GM21825 (cell line): Measurements from ENCODE around the gene TGFB1I1.
"Not testable (repeated sequence)": the region's sequence is repeated elsewhere in the genome, so short reads cannot be mapped to it uniquely, and the experiment has no call there.

Experiments
- ATAC-seq: cut with Tn5 transposase; IDR thresholded peaks from one replicate; pipeline ENCODE4 v1.9.1; 2021; ENCODE audit warnings: mild to moderate bottlenecking, moderate library complexity; ENCODE audit not compliant: unreplicated experiment

The TGFB1I1 gene

DNA sequence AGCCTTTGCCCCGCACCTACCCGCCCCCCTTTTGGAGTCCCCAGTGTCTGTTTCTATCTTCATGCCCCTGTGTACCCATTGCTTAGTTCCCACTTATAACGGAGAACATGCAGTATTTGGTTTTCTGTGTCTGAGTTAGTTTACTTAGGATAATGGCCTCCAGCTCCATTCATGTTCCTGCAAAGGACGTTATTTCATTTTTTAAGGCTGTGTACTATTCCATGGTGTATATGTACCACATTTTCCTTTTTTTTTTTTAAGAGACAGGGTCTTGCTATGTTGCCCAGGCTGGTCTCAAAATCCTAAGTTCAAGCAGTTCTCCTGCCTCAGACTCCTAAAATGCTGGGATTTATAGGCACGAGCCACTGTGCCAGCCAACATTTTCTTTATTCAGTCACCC is 4.1 kb upstream of the TGFB1I1 start:
- no peak for ATAC-seq

DNA sequence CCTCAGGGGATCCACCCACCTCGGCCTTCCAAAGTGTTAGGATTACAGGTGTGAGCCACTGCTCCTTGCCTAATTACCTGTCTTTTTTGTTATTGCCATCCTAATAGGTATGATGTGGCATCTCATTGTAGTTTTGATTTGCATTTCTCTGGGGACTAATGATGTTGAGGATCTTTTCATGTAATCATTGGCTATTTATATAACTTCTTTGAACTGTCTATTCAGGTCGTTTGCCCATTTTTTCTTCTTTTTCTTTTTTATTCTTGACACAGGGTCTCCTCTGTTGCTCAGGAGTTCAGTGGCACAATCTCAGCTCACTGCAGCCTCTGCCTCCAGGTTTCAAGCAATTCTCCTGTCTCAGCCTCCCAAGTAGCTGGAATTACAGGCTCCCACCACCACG is 1.3 kb upstream of the TGFB1I1 start:
- ATAC-seq: no peak

DNA sequence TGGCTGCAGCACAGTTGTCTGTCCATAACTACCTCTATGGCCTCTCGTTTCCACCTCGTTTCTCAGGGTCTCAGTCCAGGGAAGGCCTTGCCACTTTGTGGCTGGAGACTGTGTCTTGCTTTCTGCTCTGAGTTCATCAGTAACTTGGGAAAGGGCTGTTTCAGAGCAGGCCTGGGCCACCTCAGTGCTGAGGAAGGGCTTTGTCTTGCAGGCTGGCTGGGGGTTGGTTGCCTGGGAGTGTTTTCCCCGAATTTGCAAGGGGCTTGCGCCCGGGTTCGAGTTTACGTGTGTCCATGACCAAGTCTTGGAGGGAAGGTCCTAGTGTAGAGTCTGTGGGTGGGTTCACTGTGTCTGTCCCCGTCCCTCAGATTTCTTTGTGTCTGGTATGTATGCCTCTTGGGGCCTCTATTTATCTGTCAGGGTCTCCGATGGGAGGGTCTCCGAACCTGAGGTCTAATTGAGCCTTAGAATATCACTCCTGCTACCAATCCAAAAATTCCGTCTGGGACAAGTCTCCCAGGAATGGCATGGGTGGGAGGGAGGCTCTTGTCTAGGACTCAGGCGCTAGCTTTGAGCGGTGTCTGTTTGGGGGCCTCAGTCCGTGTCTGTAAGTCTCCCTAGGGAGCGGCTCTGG is 594 bp upstream of the TGFB1I1 start:
- ATAC-seq: no peak

DNA sequence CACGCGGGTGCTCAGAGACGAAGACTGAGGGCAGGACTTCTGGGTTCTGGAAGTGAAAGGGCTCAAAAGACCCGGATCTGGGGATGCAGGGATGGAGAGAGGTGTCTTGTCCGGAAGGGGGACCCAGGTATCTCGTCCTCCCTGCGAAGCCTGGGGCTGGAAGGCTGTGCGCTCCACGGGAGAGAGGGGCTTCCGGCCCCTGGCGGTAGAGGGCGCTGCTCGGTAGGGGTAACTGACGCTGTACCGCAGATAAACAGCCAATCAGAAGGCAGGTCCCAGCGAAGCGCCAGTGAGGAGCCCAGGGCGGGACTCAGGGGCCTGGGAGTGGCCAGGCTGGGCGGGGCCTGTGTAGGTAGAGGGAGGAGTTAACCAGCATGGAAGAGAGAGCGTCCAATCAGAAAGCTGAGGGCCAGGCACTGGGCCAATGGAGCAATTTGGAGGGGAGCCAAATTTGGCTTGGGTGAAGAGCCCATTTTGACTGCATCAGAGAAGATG is 804 bp downstream of the TGFB1I1 start:
- ATAC-seq: no peak

DNA sequence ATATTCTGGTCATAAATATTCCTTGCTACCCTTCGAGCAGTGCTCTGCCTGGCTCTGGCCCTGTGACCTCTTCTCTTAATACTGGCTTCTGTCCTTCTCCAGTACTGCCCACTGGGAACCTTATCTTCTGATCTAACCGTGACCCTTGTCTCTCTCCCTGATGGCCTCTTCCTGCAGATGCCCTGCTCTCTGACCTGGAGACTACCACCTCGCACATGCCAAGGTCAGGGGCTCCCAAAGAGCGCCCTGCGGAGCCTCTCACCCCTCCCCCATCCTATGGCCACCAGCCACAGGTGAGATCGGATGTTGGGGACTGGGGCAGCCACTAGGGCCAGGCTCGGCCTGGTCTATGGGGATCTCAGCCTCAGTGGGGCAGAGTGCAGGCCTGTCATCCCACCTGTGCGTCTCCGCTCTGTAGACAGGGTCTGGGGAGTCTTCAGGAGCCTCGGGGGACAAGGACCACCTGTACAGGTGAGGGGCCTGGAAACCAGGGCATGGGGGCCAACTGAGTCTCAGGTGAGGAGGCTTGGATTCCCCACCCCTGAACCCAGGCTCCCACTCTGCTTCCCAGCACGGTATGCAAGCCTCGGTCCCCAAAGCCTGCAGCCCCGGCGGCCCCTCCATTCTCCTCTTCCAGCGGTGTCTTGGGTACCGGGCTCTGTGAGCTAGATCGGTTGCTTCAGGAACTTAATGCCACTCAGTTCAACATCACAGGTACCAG is 1.5 kb downstream of the TGFB1I1 start:
- no peak for ATAC-seq

DNA sequence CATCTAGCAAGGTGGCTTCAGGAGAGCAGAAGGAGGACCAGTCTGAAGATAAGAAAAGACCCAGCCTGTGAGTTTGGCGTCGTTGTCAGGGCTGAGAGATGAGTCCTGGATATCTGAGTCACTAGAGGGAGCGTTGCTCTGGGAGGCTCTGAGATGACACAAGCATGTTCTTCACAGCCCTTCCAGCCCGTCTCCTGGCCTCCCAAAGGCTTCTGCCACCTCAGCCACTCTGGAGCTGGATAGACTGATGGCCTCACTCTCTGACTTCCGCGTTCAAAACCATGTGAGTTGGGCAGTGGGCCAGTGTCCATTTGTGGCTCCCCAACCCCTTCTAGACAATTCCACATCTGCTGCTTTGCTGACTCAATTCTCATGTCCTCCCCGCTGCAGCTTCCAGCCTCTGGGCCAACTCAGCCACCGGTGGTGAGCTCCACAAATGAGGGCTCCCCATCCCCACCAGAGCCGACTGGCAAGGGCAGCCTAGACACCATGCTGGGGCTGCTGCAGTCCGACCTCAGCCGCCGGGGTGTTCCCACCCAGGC is 2.3 kb downstream of the TGFB1I1 start:
- no peak for ATAC-seq

DNA sequence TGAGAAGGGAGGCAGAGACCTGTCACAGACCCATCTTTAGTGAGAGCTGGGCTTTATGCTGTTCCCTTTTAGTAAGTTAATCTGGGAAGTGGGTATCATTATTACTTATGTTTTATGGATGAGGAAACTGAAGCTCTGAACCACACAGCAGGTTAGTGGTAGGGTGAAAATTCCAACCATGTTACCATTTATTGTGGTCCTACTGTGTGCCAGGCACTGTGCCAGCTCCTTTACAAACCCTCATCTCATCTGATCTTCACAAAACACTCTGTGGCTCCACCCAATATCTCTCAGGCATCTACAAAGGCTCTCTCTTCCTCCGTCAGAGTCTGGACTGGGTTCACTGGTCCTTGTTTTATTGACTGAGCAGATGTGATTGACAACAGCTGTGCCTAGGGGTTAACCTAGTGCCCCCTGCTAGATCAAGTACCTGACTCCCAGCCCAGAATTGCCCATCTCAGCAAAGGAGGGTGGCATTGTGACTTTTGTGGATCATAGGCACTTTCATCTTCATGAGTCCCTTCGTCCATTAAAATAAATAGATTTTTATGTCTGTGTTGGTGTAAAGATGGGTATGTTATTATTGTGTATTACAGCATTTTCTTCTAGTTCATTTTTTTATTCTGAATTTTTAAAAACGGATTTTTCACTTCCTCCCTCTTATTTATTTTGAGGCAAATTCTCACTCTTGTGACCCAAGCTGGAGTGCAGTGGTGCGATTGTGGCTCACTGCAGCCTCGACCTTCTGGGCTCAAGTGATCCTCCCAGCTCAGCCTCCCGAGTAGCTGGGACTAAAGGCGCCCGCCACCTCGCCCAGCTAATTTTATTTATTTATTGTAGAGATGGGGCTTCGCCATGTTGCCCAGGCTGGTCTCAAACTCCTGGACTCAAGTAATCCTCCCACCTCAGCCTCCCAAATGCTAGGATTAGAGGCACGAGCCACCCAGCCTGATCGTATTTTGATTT is 3.1 kb downstream of the TGFB1I1 start:
- ATAC-seq: no peak

DNA sequence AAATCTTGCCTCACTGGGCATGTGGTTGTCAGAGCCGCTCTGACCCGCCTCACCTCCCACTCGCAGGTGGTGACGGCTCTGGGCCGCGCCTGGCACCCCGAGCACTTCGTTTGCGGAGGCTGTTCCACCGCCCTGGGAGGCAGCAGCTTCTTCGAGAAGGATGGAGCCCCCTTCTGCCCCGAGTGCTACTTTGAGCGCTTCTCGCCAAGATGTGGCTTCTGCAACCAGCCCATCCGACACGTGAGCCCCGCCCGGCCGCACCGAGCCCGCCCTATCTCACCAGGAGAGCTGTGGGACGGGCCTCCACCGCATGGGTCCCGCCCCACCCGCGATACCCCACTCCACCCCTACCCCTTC is 4.0 kb downstream of the TGFB1I1 start:
- ATAC-seq: no peak

DNA sequence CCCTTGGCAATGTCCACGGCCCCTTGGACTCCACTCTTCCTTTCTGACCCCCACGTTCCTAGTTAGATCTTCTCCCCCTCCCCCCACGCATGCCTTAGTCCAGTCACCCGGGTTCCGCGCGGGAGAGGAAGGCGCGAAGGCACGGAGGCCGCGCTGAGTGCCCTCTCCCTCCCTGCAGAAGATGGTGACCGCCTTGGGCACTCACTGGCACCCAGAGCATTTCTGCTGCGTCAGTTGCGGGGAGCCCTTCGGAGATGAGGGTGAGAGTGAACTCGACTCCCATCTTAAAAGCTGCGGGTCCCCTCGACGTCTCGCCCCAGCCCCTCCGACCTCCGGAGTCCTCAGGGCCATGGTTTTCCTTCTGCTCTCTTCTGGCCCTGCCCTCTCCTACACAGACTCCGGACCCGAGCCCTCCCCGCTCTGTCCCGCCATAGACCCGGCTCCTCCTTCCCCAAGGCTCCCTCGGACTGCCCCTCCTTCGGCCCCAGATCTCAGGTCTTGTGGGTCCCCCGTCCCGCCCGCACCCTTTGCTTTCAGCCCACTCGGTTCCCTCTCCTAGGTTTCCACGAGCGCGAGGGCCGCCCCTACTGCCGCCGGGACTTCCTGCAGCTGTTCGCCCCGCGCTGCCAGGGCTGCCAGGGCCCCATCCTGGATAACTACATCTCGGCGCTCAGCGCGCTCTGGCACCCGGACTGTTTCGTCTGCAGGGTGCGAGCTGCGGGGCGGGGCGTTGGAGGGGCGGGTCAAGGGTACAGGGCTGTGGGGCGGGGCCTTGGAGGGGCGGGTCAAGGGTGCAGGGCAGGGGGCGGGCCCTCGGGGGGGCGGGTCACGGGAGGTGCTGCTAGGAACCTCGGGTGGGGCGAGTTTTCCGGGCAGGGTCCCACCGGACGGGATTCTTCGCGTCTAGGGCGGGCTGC is 4.6 kb downstream of the TGFB1I1 start:
- ATAC-seq: peak; percentile 77

DNA sequence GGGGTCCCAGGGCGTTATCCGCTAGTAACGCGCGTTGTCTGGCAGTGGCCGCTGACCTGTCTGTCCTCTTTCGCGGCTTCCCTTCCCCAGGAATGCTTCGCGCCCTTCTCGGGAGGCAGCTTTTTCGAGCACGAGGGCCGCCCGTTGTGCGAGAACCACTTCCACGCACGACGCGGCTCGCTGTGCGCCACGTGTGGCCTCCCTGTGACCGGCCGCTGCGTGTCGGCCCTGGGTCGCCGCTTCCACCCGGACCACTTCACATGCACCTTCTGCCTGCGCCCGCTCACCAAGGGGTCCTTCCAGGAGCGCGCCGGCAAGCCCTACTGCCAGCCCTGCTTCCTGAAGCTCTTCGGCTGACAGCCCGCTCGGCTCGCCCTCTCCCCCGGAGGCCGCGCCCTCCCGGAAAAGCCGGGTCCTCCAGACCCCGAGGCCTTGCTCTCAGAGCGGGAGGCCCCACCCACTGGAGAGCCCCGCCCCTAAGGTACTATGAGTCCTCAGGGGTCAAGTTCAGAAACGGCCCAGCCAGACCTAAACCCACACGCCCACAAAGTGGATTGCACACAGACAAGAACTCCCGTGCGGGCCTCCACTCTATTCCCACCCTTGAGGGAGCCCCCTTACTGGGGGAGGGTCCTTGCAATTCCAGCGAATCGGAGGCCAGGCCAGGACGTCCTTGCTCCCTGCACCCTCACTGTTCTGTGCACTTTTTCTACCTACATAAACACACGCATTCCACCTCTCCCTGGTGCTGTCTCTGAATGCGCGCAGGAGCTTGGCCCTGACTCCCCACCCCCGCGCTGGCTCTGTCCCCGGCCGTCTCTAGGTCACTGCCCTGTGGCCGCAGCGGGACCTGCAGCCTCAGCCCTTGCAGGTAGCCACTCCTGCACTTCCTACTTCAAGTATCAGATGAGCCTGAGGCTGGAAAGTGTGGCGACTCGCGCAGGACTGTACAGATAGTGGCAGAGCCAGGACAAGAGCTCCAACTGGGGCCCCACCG is 5.6 kb downstream of the TGFB1I1 start:
- ATAC-seq: no peak

DNA sequence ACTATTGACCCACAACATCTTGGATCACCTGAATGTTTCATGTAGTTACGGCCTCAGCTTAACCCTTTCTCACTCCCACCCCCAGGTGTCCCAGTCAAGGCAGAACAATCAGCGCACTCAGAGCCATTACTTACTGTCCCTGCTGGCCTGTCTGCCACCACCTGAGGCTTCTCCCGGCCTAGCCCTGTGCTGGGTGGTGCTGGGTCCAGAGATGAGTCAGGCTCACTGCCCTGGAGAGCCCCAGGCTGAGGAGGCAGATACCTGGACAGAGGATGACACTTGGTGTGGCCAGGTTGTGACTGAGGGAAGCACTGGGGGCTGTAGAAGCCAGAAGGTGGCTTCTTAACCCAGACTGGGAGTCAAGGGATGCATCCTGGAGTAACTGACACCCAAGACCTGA is 7.0 kb downstream of the TGFB1I1 start:
- no peak for ATAC-seq

DNA sequence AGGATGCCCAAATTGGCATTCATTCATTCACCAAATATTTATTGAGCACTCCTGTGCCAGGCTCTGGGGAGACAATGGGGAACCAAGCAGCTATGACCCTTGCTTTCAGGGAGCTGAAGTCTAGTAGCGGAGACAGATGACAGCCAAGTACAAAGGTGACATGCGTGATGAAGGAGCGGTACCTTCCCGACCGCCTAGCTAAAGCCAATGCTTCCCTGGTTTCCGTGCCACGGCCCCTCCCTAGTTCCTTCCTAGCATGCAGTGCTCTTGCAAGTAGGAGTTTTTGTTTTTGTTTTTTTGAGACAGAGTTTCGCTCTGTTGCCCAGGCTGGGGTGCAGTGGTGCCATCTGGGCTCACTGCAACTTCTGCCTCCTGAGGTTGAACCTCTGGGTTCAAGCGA is 7.8 kb downstream of the TGFB1I1 start:
- no peak for ATAC-seq

DNA sequence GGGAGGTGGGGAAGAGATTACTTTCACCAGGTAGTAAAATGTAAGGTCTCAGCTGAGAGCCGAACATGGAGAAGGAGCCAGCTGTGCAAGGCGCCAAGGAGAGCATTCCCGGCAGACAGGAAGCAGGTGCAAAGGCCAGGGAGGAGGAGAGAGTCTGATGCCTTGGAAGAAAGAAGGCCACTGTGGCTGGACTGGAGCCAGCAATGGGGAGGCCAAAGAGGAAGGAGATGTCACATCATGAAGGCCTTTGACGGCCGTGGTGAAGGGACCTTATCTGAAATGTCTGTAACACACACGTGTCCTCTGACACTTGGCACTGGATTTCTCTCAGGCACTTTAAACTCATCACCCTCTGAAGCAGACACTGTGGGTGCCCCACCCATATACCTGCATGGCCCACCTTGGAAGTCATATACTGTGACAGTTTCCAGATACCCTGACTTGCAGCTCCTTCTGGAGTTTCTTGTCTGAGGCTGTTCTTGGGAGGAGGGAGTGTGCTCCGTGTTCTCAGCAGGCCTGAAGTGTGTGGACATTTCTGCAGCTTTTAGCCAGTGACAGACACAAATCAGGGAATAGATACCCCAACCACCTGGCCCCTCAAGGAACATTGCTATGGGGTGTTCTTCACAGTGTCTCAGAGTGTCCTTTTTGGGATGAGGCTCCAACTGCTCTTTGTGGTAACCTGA is 9.0 kb downstream of the TGFB1I1 start:
- no peak for ATAC-seq

DNA sequence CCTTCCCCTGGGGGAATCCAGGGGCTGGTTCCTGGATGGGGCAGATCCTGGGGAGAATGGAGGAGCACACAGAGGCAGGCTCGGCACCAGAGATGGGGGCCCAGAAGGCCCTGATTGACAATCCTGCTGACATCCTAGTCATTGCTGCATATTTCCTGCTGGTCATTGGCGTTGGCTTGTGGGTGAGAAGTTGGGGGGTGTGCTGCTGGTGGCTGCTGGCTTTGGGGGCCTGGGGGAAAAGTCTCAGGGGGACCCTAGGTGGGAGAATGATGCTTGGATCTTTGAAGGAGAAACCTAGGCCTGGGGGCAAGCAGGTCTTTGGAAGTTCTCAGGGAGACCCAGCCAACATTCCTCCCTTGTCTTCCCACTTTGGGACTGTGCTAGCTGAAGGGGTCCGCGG is 11.1 kb downstream of the TGFB1I1 start, which contains the start of gene SLC5A2:
TSS of gene SLC5A2 (plus strand) at position 43 of the 400 bp plus-strand sequence. CDS start at position 57, 14 bp downstream.
- no peak for ATAC-seq

DNA sequence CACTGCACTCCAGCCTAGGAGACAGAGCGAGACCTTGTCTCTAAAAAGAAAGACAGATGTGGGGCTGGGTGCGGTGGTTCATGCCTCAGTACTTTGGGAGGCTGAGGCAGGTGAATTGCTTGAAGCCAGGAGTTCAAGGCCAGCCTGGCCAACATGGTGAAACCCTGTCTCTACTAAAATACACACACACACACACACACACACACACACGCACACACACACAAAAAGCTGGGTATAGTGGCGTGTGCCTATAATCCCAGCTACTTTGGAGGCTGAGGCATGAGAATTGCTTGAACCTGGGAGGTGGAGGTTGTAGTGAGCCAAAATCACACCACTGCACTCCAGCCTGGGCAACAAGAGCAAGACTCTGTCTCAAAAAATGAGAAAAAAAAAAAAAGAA is 12.1 kb downstream of the TGFB1I1 start:
- not testable (repeated sequence) for ATAC-seq

DNA sequence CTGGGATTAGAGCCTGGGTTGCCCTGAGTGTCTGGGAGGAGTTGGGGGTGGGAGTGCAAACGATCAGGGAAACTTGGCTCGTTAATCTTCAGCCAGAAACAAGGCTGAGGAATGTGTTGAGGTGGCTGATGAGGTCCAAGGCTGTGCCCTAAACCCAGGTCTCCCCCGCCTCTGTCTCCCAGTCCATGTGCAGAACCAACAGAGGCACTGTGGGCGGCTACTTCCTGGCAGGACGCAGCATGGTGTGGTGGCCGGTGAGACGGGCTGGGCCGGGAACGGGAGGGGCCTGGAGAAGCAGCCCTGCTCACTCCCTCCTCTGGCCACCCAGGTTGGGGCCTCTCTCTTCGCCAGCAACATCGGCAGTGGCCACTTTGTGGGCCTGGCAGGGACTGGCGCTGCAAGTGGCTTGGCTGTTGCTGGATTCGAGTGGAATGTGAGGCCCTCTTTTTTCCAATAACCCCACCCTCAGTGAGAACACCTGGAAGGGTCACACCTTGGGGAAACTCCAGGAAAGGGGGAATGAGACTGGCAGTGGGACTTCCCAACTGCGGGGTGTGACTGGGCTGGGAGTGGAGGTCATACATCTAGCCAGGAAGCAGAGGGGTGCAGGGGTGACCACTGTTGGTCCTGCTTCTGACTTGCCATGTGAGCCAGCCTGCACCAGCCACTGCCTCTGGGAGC is 12.7 kb downstream of the TGFB1I1 start:
- no peak for ATAC-seq

DNA sequence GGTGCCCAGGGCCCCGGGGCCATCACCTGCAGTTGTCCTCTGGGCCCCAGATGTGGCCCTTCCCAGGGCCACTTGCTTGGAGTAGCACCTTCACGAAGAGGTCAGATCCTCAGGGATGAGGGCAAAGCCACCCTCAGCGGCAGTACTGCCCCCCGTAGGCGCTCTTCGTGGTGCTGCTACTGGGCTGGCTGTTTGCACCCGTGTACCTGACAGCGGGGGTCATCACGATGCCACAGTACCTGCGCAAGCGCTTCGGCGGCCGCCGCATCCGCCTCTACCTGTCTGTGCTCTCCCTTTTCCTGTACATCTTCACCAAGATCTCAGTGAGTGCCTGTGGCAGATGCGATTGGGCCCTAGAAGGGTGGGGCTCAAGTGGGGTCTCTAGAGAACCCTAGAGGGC is 13.6 kb downstream of the TGFB1I1 start:
- ATAC-seq: no peak

DNA sequence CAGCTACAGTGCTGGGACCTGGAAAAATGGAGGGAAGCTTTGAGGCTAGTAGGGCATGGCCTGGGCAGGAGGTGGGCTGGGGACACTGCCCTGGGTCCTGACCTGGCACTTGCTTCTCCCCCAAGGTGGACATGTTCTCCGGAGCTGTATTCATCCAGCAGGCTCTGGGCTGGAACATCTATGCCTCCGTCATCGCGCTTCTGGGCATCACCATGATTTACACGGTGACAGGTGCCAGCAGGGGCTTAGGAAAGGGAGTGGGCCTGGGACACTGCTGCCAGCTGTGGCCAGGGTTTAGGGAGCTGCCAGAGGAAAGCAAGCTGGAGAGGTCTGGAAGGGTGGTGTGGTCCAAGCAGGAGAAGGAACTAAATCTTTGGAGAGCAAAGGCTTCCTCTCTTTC is 14.1 kb downstream of the TGFB1I1 start:
- ATAC-seq: no peak
